Loucy (cell line): ENCODE data around the gene MEF2B.

ENCODE experiments used
- CTCF ChIP-seq: fragments of 200-600 bp; sonication (generic); conservative IDR thresholded peaks from 2 replicates; pipeline ENCODE4 v1.5.1; 2014; ENCODE audit warnings: mild to moderate bottlenecking, antibody characterized with exemption, low read length
- EZH2phosphoT487 ChIP-seq: fragments of 200-600 bp; IDR thresholded peaks from 2 replicates; pipeline ENCODE4 v1.6.1; 2018; ENCODE audit warnings: antibody characterized with exemption, mild to moderate bottlenecking, moderate library complexity, borderline replicate concordance

GRCh38 chr19:19109601-19110000 lies 60.5 kb downstream of the MEF2B start:
- no peak for TF ChIP-seq CTCF
- no peak for TF ChIP-seq EZH2phosphoT487
